ENCODE results near the gene ZNF197.
"Not testable (repeated sequence)": the region's sequence is repeated elsewhere in the genome, so short reads cannot be mapped to it uniquely, and the experiment has no call there.

The ZNF197 gene

DNA sequence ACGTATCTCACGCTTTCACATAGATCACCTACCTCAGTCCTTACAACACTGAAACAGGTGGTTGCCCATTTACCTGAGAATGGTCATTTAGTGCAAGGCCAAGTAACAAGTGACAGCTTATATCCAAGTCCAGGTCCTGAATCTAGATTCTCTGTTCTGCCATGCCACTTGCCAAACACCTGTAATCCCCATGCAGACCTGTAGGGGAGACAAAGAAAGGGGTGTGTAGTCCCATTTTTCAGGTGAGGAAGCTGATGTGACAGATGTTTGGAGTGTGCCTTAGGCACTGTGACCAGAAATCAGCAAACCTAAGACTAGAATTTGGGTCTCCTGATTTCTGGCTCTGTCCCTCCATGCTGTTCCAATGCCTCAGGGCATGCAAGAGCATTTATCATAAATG, 36.4 kb downstream of the ZNF197 start:
- no peak for DNase-seq (ENCODE audit: low read depth in 1 of 2, low spot score in 1 of 2)

DNA sequence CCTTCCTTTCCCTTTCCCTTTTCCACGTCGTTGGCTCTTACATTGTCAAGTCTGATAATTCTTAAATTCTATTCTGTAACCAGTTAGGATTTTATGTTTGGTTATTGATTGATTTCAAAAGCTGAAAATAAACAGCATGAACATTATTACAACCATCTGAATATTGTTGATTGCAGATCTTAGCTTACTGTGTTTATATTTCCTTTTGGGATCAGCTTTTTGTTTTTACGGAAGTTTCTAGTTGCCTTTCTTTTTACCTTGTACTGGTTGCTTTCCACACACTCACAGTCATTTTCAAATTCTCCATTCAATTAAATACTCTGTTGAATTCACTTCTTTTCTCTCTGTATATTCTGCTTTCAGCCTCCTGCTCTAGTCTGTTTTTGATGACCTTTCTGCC, 40.3 kb downstream of the ZNF197 start:
- DNase-seq (ENCODE audit: low read depth in 1 of 2, low spot score in 1 of 2) = no peak

DNA sequence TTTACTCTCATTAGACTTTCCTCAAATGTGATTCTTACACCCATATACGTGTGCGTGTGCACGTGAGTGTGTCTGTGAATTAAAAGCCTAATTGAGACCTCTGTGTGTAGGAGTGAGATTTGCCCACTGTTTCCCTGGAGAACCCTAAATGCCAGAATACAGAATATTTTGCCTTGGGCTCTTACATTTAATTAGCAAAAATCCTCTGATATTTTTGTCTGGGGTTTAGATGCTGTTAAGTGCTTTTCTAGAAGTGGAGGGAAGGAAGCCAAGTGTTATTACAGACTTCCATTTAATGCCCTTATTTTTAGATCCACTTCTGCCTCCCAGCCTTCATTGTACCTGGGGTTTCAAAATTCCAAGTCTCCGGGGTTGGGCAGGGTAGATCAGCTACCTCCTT, 41.5 kb downstream of the ZNF197 start:
- DNase-seq (ENCODE audit: low read depth in 1 of 2, low spot score in 1 of 2) = no peak

DNA sequence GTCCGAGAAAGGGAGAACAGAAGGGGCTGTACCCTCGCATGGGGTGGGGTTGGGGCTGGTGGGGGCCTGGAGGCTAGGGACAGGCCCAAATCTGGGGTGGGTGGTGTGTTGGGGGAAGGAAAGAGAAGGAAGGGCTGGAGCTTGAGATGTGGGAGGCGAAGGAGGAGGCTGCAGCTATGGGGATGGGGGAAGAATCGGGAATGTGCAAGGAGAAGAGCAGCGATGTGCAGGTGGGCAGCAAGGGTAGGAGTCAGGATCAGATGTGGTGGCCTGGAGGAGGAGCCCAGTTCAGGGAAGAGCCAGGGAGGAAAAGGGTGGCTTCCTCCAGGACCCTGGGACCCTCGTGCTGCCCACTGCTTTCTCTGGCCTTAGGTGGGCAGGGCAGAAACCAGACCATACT, 44.9 kb downstream of the ZNF197 start:
- DNase-seq (ENCODE audit: low read depth in 1 of 2, low spot score in 1 of 2) = no peak

DNA sequence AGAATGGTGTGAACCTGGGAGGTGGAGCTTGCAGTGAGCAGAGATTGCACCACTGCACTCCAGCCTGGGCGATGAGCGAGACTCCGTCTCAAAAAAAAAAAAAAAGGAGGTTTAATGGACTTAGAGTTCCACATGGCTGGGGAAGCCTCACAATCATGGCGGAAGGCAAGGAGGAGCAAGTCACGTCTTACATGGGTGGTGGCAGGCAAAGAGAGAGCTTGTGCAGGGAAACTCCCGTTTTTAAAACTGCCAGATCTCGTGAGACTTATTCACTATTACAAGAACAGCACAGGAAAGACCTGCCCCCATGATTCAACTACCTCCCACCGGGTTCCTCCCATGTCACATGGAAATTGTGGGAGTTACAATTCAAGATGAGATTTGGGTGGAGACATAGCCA, 48.6 kb downstream of the ZNF197 start:
- DNase-seq (ENCODE audit: low read depth in 1 of 2, low spot score in 1 of 2) = not testable (repeated sequence)

DNA sequence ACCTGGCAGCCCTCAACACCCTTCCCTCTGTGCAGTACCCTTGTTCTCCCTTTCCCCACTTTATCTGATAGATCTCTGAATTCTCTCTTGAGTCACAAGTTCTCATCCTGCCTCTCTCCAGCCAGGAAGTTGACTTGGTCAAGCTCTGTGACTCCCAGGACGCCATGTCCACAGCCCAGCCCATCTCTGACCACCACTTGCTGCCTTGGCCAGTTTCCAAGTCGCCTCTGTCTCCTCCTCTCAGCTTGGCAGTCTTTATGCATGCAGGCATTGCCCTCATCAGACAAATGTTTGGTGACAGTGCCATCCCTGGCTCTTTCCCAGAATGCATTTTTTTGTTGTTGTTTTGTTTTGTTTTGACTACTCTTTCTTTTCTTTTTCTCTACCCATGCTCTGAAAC, 49.4 kb downstream of the ZNF197 start:
- DNase-seq (ENCODE audit: low read depth in 1 of 2, low spot score in 1 of 2) = no peak

DNA sequence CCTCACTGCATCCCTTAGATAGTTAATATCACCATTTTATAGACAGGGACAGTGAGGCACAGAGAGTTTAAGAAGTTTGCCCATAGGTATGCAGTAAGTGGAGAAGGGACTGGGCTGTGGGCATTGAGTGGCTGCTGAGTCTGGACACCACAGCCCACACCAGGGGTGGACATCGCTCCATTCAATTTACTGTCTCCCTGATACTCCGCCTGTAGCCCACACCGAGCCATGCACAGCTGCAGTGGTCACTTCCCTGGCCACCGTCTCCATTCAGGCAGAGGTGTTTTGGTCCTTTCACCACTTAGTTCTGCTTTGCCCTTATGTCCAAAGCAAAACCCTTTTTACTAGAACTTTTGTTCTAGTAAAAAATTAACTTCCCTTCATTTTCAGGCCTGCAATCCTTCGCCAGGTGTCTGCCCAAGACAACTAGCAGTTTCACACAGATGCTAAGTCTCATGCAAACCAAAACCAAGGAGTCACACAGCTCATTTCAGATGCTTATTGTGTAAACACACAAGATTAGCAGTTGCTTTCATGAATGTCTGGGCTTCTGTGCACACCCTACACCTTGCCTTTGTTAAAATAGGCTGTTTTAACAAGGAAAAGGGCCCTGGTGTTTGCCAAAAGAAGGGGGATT, 53.8 kb downstream of the ZNF197 start:
- DNase-seq (ENCODE audit: low read depth in 1 of 2, low spot score in 1 of 2) = no peak

DNA sequence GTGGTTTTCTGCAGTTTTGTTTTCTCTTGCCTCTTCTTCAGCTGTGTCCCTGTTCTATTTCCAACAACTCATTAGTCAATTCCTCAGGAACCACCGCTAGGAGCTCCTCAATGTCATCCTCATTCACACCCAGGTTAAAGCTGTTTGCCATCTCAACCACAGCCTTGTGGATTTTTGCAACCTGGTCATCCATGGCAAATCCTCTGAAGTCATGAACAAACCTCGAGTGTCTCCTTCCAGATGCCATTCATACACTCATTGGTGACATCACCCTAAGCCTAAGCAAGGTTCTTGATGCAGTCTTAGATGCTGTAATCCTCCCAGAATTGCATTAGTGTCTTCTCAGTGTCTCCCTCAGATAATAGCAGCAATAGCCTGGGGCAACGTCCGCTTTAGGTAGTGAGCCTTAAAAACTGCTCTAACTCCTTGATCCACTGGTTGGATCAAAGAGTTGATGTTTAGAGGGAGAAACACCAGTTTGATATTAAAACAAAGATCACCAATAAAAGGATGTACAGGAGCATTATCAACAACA, 56.2 kb downstream of the ZNF197 start:
- DNase-seq (ENCODE audit: low read depth in 1 of 2, low spot score in 1 of 2) = no peak

DNA sequence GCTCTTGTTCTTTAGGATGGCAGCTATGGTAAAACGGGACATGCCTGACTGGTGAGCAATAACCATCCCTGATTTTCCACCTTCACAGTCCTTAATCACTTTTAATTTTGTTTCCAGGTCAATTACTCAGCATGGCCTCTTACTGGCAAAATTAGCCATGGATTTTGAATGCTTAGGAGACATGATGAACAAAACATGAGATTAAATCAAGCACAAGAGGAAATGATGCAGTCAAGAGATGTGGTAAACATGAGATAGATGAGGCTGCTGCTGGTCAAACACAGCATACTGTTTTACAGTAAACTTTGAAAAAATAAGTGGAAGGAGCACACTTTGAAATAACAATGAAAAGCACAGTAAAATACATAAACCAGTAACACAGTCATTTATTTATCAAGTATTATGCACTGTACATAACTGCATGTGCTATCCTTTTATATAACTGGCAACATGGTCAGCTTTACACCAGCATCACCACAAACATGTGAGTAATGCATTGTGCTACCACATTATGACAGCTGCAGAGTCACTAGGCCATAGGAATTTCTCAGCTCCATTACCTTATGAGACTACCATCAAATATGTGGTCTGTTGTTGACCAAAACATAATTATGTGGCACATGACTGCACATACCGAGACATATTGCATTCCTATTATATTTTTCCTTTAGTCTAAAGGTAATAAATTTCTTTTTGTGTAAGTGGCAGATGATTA, 57.5 kb downstream of the ZNF197 start:
- DNase-seq (ENCODE audit: low read depth in 1 of 2, low spot score in 1 of 2) = no peak

DNA sequence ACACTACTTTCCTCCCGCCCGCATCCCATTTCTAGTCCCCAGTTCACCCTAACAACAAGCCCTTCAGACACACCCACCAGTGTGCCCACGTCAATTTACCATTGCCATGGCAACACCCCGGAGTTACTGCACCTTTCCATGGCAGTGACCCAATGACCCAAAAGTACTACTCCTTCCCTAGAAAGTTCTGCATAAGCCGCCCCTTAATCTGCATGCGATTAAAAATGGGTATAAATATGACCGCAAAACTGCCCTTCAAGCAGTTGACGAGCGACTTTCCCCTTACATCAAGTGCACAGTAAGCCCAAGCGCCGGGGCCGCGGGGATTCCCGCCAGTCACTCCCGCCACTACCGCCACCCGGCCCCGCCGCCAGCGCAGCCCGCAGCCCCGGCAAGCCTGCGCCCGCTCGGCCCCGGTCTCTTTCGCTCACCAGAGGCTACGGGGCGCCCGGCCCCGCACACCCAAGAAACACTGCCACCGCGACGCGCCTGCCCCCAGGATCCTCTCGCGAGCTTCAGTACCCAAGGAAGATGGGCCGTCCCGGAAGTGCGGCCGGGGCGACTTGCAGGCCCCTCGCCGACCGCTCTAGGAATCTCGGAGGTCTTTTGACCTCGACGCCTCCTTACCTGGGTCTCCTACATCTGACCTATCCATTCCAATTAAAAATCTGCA, 60.4 kb downstream of the ZNF197 start:
- DNase-seq (ENCODE audit: low read depth in 1 of 2, low spot score in 1 of 2) = peak in 1 of 2 donors; percentile 40

DNA sequence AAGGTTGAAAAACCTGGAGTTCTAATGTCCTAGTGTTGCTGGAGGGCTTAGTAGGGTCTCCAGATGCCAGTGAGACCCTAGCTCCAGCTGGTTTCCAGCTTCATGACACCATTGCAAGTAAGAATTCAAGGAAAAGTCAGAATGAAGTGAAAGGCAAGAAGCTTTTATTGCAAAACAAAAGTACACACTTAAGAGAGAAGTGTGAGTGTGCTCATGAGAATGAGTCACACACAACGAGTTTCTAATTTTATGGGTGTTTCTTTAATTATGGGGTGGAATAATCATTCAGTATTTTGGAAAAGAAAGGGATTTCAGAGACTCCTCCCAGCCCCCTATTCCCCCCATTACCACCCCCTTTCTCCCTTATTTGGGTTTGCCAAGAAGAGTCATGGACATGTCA, 63.1 kb downstream of the ZNF197 start:
- DNase-seq (ENCODE audit: low read depth in 1 of 2, low spot score in 1 of 2) = no peak

Data from stimulated activated CD4-positive, alpha-beta T cell treated with anti-CD3 and anti-CD28 coated beads, Interleukin-15, amount 100 ng/mL, for 1 hour (primary cell).